UCSD-AML1 (cell line): Measurements from ENCODE around the gene MXD4.

Experiments used
- DNase-seq: peaks from one replicate; lab custom pipeline; 2025; ENCODE audit not compliant: unreplicated experiment; lab: John Stamatoyannopoulos, UW

MXD4 gene

DNA sequence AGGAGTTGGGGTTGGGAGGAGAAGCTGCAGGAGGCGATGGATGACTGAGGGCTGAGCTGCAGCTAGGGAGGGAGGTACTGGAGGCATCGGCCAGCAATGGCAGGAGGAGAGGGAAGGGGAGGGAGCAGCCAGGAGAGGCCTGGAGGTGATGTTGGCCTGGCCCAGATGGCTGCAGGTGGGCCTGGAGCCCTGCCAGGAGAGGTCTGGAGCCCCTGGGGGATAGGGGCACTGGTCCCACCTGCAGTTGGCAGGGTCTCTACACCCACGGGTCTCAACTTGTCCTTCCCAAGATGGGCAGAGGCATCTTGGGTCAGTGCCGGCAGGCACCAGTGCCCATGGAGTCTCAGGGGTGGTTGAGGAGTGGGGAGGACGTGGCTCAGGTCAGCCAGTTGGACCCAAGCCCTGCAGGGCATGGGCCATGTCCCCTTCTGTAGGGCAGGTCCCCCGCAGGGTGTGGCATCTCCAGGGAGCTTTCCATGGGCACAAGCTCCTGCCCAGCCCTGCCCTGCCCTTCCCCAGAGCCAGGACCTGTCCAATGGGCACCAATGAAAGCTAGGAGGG is 2.7 kb upstream of the MXD4 start:
- DNase-seq, result no peak

GRCh38 chr4:2263926-2264321 is 2.0 kb upstream of the MXD4 start:
- DNase-seq, result no peak

GRCh38 chr4:2262944-2263250 is 988 bp upstream of the MXD4 start:
- no peak for DNase-seq

- DNase-seq, result peak; percentile 99
These were observed 435 bp upstream of the MXD4 start for GRCh38 chr4:2262145-2262943.

GRCh38 chr4:2261110-2261852 is 628 bp downstream of the MXD4 start:
- peak; percentile 50 for DNase-seq

- DNase-seq, result no peak
These were observed 1.4 kb downstream of the MXD4 start for GRCh38 chr4:2260344-2261109.

- DNase-seq, result no peak
These were observed 2.2 kb downstream of the MXD4 start for GRCh38 chr4:2259541-2260343.

DNA sequence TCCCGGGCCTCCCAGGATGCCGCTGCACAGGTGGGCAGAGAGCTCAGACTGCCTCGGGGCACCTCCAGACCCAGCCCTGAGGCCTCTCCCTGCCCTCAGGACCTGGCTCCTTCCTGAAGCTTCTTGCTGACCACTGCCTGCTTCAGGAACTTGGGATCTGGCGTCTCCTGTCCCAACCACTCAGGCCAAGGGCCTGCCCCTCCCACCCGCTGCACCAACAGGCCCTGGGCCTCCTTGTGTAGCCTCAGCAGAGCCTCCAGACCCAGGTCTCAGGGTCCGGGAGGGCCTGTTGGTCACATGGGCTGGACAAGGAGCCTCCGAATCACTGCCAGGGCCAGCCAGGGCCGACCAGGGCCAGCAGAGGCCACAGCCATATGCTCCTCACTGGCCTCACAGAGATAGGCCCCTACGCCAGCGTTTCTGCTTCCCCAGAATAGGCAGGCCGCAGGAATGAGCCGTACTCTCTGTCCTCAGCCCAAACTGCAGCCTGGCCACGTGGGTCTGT is 2.8 kb downstream of the MXD4 start:
- DNase-seq, result no peak

GRCh38 chr4:2258091-2259035 is 3.5 kb downstream of the MXD4 start:
- DNase-seq, result no peak

DNA sequence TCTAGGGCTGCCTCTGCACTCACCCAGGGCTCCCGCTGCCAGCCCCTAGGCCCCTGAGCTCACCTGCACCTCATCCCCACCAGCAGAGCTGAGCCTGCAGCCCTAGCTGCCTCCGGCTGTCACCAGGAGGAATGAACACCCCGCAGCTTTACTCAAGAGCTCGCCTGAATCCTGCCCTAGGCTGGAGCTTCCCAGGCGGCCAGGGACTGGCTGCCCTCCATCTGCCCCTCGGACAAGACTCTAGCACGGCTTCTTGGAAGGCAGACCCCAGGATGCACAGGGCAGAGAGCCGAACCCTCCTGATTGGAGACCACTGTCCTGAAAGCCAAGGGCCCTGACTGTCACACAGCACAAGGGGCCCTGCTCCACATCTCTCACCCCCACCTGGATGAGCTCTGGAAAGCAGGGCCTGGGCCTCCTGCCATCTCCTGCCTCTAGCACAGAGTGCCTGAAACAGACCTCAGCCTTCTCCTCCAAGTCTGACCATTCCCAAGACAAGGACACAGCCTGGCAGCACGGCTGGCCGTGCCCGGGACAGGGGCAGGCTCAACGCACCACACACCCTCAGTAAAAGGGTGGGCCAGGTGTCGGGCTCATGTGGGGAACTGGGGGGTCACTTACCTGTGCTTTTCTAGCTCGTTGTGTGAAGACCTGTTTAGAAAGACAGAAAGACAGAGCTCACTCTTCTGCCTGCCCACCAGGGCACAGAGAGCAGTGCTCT is 4.4 kb downstream of the MXD4 start:
- no peak for DNase-seq

DNA sequence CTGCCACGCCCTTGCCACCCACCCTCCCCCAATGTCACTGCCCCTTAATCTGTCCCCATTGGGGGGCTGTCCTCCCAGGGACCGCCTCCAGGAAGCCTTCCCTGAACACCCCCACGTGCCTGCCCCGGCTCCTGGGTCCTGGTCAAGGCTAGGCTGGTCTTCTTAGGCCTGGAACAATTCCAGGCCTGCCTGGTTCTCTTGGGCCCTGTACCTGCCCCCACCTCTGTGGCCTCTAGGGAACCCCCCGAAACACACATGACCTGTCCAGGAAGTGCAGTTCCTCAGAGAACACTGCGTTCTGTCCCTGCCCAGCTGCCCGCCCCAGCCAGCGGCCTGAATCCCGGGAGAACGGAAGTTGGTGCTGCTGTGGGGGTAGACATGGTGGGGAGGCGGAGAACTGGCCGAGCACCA is 5.1 kb downstream of the MXD4 start:
- no peak for DNase-seq

- DNase-seq, result no peak
These were observed 5.7 kb downstream of the MXD4 start for GRCh38 chr4:2256156-2256731.

- DNase-seq, result no peak
These were observed 6.3 kb downstream of the MXD4 start for GRCh38 chr4:2255501-2256155.

- DNase-seq, result no peak
These were observed 7.0 kb downstream of the MXD4 start for GRCh38 chr4:2254665-2255500.

- no peak for DNase-seq
These were observed 8.5 kb downstream of the MXD4 start for GRCh38 chr4:2253160-2254084.

GRCh38 chr4:2252530-2253091 is 9.3 kb downstream of the MXD4 start:
- DNase-seq, result no peak
